ENCODE data around the gene GRK5. TPM values are rescaled to one million over a fixed set of nuclear protein-coding genes. Genes with fewer than 3 reads are reported as not detected.

The GRK5 gene
- total RNA-seq, 1 experiment from 2014 or later, result 58.2 TPM

DNA sequence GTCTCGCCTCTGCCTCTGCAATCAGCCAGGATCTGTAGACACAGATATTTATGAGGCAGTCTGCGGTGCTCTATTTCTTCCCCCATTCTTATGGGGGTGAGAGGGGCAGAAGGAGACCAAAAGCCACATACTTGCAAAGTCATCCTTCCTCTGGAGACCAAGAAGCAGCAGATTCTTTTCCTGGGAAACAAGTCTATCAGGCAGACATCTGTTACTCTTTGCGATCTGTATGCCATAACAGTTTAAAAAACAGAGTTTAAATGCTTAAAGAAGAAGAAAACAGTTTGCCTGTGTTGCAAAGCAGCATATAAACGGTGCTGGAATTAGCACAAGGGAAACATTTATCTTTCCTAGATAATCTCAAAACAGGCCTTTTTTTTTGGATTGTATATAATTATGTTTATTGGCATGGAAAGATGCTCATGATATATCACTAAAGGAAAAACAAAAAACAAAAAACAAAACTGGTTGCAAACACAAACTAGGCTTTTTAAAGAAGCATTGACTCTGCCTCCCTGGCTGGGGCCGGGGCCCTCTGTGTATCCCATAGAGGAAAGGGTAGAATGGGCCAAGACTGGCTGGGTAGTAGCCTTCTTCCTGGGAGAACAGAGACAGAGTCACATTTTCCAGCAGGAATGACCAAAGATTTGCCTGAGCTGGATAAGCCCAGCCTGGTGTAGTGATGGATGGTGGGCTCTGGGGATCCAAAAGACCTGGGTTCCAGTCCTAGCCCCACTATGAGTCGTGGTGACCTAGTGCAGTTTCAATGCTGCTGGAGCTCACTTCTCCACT is 284.8 kb downstream of the GRK5 start:
- intact Hi-C loops (cut with micrococcal nuclease; ENCODE audit: unreplicated experiment), result no loop called here
- POLR2A ChIA-PET (ENCODE audit: low non-redundant PET), result no interaction called here
- no peak for DNase-seq (ENCODE audit: low spot score)
- TF ChIP-seq, protein P1, sequence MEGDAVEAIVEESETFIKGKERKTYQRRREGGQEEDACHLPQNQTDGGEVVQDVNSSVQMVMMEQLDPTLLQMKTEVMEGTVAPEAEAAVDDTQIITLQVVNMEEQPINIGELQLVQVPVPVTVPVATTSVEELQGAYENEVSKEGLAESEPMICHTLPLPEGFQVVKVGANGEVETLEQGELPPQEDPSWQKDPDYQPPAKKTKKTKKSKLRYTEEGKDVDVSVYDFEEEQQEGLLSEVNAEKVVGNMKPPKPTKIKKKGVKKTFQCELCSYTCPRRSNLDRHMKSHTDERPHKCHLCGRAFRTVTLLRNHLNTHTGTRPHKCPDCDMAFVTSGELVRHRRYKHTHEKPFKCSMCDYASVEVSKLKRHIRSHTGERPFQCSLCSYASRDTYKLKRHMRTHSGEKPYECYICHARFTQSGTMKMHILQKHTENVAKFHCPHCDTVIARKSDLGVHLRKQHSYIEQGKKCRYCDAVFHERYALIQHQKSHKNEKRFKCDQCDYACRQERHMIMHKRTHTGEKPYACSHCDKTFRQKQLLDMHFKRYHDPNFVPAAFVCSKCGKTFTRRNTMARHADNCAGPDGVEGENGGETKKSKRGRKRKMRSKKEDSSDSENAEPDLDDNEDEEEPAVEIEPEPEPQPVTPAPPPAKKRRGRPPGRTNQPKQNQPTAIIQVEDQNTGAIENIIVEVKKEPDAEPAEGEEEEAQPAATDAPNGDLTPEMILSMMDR (conservative IDR thresholded peaks at IDR 0.05; ENCODE audit: low read depth, low read length), result no peak
- no peak for TF ChIP-seq EZH2 (IDR thresholded peaks at IDR 0.05; ENCODE audit: borderline replicate concordance, low read depth, low read length, poor library complexity, severe bottlenecking)
- Histone ChIP-seq H3K9me3 (ENCODE audit: low read depth, low read length, poor library complexity, severe bottlenecking) (no peaks in the 10 kb centered on the region), H3K27me3 (replicated peaks; ENCODE audit: insufficient read depth, low read depth, low read length, poor library complexity) (no peaks in the 10 kb centered on the region), H3K27ac (ENCODE audit: low read depth, low read length, poor library complexity, severe bottlenecking) (no peak overlapping the region), H3K4me1 (ENCODE audit: insufficient read depth, low read length, poor library complexity, severe bottlenecking) (peaks cover 6% of the 10 kb centered on the region), H3K36me3 (ENCODE audit: insufficient read depth, low read length, poor library complexity, severe bottlenecking) (no peaks in the 10 kb centered on the region), H3K4me3 (ENCODE audit: low read depth, low read length, poor library complexity, severe bottlenecking) (no peak overlapping the region)
- no TSS peak for BruUV-seq (replicated peaks)
- CTCF ChIA-PET, result no interaction called here

DNA sequence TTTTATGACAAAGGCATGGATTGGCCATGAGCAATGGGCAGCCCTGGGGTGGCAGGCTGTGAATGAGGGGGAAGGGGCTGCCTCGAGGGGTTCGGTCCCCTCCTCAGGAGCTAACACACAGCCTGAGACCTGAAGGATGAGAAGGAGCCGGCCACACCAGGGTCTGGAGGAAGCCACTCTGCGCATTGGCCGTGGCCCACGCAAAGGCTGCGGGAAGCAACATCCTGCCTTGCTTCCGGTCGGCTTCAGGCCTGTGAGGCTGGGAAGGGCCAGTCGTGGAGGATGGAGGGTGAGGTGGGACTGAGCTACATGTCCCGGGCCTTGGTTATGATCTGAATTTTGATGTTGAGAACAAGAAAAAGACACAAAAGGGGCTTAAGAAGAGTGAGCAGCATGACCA is 285.8 kb downstream of the GRK5 start:
- DNase-seq (ENCODE audit: low spot score), result no peak
- Histone ChIP-seq H3K4me3 (ENCODE audit: low read depth, low read length, poor library complexity, severe bottlenecking) (no peak overlapping the region), H3K36me3 (ENCODE audit: insufficient read depth, low read length, poor library complexity, severe bottlenecking) (no peaks in the 10 kb centered on the region), H3K9me3 (ENCODE audit: low read depth, low read length, poor library complexity, severe bottlenecking) (no peaks in the 10 kb centered on the region), H3K4me1 (ENCODE audit: insufficient read depth, low read length, poor library complexity, severe bottlenecking) (peaks cover 6% of the 10 kb centered on the region), H3K27ac (ENCODE audit: low read depth, low read length, poor library complexity, severe bottlenecking) (no peak overlapping the region), H3K27me3 (replicated peaks; ENCODE audit: insufficient read depth, low read depth, low read length, poor library complexity) (no peaks in the 10 kb centered on the region)
- ChIA-PET POLR2A (ENCODE audit: low non-redundant PET) (no interaction called here), CTCF (no interaction called here)
- intact Hi-C loops (cut with micrococcal nuclease; ENCODE audit: unreplicated experiment), result no loop called here
- TF ChIP-seq, protein P1 (conservative IDR thresholded peaks at IDR 0.05; ENCODE audit: low read depth, low read length), result no peak
- TF ChIP-seq EZH2 (IDR thresholded peaks at IDR 0.05; ENCODE audit: borderline replicate concordance, low read depth, low read length, poor library complexity, severe bottlenecking), result no peak
- no TSS peak for BruUV-seq (replicated peaks)

DNA sequence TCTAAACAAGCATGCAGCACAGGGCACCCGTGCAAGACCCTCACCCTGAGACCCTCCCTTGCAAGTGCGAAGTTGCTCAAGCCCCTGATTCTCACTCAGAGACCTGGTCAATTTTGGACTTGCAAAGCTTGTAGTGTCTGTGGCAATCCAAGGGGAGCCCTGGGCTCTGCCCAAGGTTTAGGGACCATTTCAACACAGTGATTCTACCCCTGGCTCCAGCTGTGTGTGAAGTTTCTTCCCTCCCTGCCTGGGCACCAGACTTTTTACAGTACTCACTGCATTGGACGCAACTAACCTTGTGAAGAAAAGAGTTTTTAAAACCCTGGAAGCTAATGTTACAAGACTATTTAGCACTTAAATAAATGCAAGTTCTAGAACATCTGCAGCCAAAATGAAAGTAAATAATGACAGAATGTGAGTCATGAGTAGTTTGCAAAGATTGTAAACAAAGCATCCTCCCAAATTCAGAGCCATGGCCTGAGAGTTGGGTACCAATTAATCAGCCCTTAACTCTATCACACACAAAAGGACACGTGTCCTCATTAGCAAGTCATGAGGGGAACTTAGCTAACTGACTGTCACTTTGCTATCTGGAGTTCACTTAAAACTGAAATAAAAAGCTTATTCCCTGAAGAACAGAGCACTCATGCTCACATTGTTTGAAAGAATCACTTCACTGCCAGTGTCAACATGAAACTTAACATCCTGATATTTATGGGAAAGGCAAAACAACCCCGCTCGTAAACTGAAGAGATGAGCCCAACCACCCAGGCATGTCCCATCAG is 287.1 kb downstream of the GRK5 start:
- ChIA-PET CTCF (no interaction called here), POLR2A (ENCODE audit: low non-redundant PET) (no interaction called here)
- peaks cover 6% of the 10 kb centered on the region for H3K4me1 ChIP-seq (ENCODE audit: insufficient read depth, low read length, poor library complexity, severe bottlenecking)
- H3K27ac ChIP-seq (ENCODE audit: low read depth, low read length, poor library complexity, severe bottlenecking), result no peak overlapping the region
- H3K4me3 ChIP-seq (ENCODE audit: low read depth, low read length, poor library complexity, severe bottlenecking), result no peak overlapping the region
- no peak for TF ChIP-seq EZH2 (IDR thresholded peaks at IDR 0.05; ENCODE audit: borderline replicate concordance, low read depth, low read length, poor library complexity, severe bottlenecking)
- TF ChIP-seq, protein P1 (conservative IDR thresholded peaks at IDR 0.05; ENCODE audit: low read depth, low read length), result no peak
- H3K36me3 ChIP-seq (ENCODE audit: insufficient read depth, low read length, poor library complexity, severe bottlenecking), result no peaks in the 10 kb centered on the region
- no peaks in the 10 kb centered on the region for H3K9me3 ChIP-seq (ENCODE audit: low read depth, low read length, poor library complexity, severe bottlenecking)
- no TSS peak for BruUV-seq (replicated peaks)
- H3K27me3 ChIP-seq (replicated peaks; ENCODE audit: insufficient read depth, low read depth, low read length, poor library complexity), result no peaks in the 10 kb centered on the region
- intact Hi-C loops (cut with micrococcal nuclease; ENCODE audit: unreplicated experiment), result no loop called here
- DNase-seq (ENCODE audit: low spot score), result no peak
